HUDEP-2 (cell line): ENCODE measurements around the gene KCTD7.
"Not testable (repeated sequence)": the region's sequence is repeated elsewhere in the genome, so short reads cannot be mapped to it uniquely, and the experiment has no call there.

Source experiments
- DNase-seq, 76 experiments: peaks; one replicate each; lab custom pipeline; 2025; ENCODE audit not compliant: unreplicated experiment in 76 of 76; lab: John Stamatoyannopoulos, UW

Gene KCTD7

DNA sequence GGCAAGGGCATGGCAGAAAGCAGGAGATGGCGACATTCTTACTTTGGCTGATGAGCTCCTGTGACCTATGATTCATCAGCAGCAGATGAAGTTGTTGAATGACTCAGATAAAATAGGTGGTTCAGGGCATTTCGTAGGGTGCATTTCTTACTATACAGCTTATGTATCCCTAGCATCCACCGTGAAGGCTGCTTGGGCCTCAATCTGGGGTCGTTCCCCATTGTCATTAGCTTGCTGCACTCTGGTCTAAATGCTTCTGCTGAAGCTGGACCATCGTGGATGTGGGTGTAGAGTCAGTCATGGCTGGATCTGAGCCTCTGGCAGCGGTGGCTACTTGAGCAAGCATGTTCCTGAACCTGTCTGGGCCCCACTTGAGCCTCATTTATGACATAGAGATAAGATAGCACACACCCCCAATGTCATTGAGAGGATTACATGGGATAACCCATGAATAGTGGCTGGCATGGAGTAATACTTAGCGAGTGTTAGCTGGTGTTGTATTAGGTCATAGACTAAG lies 44.5 kb downstream of the KCTD7 start:
- DNase-seq: peak in 10 of 76 experiments; percentile 2 to 29 (median 16)

DNA sequence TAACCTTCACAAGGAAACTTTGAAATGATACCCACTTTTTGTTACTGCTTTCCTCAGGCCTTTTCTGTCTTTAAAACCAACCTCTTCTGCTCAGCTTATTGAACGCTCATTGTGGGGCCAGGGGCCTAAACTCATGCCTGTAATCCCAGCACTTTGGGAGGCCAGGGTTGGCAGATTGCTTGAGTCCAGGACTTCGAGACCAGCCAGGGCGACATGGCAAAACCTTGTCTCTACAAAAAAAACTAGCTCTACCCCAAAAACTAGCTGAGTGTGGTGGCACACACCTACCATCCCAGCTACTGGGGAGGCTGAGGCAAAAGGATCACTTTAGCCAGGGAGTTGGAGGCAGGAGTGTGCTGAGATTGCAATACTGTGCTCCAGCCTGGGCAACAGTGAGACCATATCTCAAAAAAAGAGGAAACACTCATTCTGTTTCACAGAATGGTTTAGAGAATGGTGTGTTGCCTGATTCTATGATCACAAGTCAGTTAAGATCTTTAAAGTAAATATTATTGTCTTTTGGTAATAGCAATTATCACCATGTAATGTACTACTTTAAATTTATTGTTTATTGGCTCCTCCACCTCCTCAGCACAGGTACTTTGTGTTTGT lies 51.1 kb downstream of the KCTD7 start:
- DNase-seq: no peak

DNA sequence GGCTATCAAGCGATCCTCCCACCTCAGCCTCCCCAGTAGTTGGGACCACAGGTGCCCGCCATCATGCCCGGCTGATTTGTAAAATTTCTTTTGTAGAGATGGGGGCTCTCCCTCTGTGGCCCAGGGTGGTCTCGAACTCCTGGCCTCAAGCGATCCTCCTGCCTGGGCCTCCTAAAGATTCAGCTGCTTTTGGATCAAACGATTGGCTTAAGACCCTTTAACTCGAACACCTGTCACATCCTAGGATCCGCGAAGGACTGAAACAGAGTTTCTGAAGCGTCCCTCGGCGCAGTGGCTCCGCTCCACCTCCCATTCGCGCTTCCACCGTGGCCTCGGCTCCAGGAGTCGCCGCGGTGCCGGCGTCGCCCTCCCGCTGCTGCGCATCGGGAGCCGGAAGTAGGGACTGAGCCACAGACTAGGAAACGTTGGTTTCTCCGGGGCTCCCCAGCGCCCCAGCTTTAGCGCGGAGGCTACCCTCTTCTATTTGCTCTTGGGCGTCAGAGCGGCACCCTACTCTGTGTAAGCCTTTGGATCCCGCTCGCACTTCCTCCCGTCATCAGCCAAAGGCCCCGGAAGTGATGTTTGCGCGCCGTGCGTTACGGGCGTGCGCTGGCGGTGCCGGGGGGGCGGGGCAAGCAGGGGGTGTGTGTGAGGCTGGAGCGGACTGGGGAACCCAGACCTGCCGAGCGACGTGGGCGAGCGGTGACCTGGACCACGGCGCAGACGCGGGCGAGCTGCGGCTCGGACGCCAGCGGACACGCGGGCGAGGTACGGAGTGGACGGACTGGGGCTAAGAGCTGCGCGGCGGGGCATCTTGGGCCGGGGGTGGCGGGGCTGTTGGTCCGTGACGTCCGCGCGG lies 53.0 kb downstream of the KCTD7 start:
- peak in 74 of 76 experiments; percentile 15 to 94 (median 86) for DNase-seq

DNA sequence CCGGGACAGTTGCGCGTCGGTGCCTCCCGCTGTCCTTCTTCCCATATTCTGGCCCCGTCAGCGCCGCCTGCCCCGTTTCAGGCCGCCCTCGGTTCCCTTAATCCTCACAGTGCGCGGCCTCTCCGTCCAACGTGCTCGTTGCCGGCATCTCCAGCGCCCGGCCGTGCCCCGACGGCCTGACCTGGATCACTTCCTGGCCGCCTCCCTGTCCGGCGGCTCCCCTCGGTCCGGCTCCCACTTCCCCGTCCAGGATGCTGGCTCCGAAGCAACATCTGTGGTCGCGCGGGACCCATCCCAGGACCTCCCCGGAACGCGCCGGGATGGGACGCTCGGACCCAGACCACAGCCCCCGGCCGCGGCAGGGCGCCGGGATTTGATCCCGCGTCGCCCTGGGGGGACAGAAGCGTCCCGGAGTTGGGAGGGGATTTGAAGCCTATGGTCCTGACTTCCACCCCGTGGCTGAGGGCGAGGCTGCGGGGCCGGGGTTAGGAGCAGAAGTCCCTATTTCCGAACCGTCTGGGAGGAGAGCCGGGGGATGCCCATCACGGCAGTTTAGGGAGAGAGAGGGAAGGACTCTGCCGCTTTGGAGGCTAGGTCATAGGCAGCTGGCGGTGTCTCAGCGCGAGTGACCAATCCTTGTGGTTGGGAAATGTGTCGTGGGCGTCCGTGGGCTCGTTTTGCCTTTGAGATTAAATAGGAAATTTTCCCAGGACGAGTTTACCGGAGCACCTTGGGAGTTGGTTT lies 53.8 kb downstream of the KCTD7 start:
- no peak for DNase-seq

DNA sequence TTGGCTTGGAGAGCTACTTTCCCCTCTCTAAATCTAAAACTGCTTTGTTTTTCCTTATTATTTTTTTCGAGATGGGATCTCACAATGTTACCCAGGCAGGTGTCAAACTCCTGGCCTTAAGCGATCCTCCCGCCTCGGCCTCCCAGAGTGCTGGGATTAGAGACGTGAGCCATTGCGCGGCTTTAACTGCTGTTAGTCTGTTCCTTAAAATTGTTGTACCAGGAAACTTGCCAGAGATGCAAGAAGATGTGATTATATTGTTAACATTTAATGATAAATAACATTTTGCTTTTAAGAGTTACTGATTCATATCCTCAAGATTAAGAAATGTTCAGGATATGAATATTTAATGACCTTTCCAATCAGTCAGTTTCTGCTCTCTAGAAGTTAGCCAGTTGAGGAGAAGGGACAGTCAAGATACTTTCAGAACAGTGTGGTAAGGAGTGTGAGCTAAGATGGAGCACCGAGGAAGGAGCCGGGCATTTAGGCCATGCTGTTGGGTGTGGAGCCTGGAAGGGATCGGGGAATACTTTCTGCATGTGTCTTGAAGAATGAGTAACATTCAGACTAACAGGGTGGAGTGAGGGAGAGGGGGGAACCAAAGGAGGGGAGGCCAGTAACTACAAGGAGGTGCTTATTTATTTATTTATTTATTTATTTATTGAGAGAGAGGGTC lies 54.6 kb downstream of the KCTD7 start:
- DNase-seq: not testable (repeated sequence)

DNA sequence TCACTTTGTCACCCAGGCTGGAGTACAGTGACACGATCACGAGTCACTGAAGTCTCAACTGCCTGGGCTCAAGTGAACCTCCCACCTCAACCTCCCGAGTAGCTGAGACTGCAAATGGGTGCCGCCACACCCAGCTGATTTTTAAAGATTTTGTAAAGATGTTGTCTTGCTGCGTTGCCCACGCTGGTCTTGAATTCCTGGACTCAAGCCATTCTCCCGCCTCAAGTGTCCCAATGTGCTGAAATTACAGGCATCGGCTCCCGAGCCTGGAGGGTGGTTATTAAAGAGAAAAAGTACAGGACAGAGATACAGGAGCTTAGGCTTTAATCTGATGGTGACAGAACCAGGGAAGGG lies 55.1 kb downstream of the KCTD7 start:
- peak in 7 of 76 experiments; percentile 4 to 17 (median 9) for DNase-seq

DNA sequence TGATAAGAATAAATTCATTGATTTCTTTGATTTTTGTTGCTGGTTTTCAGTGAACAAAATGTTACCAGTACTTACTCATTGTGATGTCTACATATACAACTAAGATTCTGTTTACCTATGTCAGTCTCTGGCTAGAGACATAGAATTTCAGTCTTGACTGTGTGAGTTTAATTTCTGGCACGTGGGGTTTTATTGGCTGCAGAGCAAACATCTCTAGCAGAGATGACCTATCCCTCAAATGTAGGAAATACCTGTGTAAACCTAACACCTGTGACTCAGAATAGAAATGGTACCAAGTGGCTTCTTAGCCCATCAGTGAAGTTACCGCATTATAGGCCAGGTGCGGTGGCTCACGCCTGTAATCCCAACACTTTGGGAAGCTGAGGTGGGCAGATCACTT lies 57.0 kb downstream of the KCTD7 start:
- not testable (repeated sequence) for DNase-seq

DNA sequence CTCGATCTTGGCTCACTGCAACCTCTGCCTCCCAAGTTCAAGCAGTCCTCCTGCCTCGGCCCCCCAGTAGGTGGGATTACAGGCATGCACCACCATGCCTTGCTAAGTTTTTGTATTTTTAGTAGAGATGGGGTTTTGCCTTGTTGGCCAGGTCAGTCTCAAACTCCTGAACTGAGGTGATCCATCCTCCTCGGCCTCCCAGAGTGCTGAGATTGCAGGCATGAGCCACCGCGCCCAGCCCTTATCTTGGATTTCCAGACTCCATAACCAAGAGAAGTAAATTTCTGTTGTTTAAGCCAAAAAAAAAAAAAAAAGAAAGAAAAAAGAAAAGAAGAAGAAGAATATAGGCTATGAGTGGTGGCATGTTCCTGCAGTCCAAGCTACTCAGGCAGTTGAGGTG lies 58.5 kb downstream of the KCTD7 start:
- DNase-seq: peak in 11 of 76 experiments; percentile 1 to 21 (median 12)

DNA sequence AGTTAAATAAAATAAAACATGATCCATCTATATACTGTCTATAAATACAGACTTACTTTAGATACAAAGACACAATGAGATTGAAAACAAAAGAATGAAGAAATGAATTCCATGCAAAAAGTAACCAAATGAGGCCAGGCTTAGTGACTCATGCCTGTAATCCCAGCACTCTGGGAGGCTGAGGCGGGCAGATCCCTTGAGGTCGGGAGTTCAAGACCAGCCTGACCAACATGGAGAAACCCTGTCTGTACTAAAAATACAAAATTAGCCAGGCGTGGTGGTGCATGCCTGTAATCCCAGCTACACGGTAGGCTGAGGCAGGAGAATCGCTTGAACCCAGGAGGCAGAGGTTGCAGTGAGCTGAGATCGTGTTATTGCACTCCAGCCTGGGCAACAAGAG lies 59.0 kb downstream of the KCTD7 start:
- DNase-seq: not testable (repeated sequence)

DNA sequence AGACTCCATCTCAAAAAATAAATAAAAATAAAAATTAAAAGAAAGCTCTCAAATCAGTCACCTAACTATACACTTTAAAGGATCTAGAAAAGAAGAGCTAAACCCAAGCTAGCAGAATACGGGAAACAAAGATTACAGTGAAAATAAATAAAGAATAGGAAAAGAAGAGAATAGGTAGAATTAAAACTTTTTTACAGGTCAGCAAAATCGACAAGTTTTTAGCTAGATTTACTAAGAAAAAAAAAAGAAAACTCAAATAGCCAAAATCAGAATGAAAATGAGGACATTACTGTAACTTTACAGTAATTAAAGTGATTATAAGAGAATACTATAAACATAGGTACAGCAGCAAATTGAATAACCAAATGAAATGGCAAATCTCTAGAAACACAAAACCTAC lies 60.4 kb downstream of the KCTD7 start:
- DNase-seq: no peak

DNA sequence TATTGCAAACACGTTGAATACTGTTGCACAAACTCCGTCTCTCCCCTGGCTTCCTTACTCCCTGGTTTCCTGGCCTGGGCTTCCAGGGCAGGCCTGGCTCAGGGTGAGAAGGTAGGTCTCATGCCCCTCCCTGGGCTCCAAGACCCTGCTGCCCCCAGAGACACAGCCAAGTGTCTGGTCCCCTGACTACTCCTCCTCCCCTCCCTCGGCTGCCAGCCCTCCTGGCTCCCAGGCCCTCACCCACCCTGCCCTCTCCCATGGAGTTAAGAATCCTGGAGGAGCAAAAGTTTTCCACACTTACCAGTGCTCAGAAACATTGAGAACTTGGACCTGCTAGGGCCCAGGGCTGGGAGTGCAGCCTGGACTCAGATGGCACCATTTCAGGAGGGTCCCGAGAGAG lies 64.7 kb downstream of the KCTD7 start:
- DNase-seq: no peak
